LNCAP (cell line): ENCODE results near the gene LCN15.

ENCODE experiments used
- TF ChIP-seq, protein P1 (sequence below): fragments of 450-650 bp; IDR thresholded peaks from 2 replicates; pipeline ENCODE4 v1.5.1; 2017; ENCODE audit warnings: mild to moderate bottlenecking

The LCN15 gene

DNA sequence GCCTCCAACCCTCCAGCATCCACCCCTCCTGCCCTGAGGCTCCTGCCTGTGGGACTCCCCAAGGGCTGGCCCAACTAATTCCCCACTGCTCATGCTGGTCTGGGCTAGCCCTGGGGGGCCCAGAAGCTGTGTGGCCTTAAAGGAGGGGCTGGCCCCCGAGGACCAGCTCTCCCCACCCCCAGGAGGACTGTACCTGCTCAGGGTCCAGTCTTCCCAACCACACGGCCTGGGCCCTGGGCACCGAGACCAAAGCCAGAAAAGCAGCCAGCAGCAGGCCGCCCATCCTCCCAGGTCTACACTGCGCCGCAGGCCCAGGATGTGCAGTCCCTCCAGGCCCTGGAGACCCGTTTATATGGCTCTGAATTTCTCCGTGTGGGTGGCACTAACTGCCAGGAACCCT is 16.1 kb downstream of the LCN15 start, which contains the start of gene LCN6:
Gene LCN6 (minus strand): TSS at position 325 of the 400 bp plus-strand sequence. CDS start 42 bp downstream, at position 283.
- TF ChIP-seq, protein P1, sequence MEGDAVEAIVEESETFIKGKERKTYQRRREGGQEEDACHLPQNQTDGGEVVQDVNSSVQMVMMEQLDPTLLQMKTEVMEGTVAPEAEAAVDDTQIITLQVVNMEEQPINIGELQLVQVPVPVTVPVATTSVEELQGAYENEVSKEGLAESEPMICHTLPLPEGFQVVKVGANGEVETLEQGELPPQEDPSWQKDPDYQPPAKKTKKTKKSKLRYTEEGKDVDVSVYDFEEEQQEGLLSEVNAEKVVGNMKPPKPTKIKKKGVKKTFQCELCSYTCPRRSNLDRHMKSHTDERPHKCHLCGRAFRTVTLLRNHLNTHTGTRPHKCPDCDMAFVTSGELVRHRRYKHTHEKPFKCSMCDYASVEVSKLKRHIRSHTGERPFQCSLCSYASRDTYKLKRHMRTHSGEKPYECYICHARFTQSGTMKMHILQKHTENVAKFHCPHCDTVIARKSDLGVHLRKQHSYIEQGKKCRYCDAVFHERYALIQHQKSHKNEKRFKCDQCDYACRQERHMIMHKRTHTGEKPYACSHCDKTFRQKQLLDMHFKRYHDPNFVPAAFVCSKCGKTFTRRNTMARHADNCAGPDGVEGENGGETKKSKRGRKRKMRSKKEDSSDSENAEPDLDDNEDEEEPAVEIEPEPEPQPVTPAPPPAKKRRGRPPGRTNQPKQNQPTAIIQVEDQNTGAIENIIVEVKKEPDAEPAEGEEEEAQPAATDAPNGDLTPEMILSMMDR = no peak

DNA sequence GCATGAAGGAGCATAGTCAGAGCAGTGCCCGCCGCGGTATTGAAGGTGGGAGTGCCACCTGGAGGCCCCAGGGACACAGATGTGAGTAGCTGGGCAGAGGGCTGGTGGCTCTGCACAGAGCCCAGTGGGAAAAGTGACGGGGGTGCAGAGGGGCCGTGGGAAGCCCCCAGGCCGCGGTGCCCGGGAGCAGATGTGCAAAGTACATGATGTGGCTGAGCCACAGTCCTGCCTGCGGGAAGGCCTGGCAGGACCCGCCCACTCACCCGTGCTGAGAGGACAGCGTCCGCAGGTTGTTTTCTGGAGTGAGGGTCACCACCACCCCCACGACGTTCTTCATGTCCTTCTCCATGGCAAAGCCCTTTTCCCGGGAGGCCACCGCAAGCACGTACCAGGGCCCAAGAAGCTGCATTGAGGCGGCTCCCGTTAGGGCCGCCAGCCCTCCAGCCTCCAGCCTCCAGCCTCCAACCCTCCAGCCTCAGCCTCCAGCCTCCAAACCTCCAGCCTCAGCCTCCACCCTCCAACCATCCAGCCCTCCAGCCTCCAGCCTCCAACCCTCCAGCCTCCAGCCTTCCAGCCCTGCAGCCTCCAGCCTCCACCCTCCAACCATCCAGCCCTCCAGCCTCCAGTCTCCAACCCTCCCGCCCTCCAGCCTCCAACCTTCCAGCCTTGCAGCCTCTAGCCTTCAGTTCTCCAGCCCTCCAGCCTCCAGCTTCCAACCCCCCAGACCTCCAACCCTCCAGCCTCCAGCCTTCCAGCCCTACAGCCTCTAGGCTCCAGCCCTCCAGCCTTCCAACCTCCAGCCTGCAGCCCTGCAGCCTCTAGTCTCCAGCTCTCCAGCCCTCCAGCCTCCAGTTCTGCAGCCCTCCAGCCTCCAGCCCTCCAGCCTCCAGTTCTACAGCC is 16.9 kb downstream of the LCN15 start:
- TF ChIP-seq, protein P1 = no peak

DNA sequence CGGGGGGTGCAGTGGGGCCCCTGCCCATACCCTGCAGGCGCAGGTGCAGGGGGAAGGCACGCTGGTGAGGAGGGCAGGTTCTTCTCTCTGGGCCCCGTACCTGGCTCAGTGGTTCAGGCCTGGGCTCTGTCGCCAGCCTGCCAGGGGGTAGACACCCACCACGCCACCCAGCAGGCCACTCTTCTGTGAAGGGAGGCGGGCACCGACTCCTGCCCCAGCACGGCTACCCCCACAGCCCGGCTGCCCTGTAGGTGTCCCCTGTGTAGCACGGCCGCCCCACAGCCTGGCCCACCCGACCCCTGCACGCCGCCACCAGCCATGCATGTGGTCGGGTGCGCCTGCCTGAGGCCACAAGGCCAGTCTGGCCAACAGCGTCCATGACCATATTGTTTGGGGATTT is 17.7 kb downstream of the LCN15 start:
- TF ChIP-seq, protein P1 = no peak

DNA sequence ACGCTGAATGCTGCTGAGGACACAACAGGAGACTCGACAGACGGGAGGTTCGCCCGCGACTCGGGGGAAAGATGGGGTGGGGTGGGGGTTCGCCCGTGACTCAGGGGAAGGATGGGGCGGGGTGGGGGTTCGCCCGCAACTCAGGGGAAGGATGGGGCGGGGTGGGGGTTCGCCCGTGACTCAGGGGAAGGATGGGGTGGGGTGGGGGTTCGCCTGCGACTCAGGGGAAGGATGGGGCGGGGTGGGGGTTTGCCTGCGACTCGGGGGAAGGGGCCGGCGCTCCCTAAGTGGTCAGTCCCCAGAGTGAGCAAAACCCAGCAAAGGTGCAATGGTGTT is 18.2 kb downstream of the LCN15 start:
- TF ChIP-seq, protein P1 = no peak

DNA sequence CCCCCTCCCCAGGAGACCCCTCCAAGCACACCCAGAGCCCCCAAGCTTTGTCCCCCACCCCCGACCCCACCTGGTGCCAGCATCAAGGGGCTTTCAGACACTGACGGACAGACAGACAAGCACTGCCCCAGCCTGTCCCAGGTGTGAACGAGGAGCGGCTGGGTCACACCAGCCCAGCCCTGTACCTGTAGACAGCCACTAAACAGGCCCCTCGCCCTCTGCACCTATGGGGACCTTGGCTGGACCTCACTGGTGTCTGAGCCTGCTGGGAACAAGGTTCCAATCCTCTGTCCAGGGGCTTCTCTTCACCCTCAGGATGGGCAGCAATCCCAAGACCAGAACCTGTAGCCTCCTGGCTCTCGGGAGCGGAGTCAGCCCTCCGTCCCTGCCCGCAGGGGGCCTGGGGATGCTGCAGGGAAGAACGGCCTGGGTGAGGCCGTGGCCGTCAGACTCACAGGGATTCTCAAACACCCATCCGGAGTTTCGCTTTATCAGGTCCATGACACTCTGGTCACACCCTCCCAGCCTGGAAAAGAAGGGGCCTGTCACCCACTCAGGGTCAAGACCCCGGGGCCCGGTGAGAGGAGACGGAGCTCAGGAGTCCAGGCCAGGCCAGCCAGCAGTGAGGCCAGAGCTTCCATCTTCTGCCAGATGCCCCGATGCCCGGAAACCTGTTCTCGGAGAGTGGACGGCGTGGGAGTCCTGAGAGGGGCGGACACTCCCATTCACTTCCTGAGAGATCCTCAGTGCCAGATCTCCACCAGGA is 18.7 kb downstream of the LCN15 start:
- TF ChIP-seq, protein P1 = no peak

DNA sequence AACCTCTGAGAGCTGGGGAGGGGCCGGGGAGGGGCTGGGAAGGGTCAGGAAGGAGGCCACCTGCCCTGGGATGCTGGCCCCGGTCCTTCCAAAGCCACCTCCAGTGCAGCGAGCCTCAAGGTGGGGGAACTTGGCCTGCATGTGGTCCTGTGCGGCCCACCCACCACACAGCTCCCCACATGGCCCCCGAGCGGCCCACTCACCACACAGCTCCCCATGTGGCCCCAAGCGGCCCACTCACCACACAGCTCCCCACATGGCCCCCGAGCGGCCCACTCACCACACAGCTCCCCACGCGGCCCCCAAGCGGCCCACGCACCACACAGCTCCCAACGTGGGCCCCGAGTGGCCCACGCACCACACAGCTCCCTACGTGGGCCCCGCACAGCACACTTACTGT is 19.5 kb downstream of the LCN15 start:
- TF ChIP-seq, protein P1 = no peak

DNA sequence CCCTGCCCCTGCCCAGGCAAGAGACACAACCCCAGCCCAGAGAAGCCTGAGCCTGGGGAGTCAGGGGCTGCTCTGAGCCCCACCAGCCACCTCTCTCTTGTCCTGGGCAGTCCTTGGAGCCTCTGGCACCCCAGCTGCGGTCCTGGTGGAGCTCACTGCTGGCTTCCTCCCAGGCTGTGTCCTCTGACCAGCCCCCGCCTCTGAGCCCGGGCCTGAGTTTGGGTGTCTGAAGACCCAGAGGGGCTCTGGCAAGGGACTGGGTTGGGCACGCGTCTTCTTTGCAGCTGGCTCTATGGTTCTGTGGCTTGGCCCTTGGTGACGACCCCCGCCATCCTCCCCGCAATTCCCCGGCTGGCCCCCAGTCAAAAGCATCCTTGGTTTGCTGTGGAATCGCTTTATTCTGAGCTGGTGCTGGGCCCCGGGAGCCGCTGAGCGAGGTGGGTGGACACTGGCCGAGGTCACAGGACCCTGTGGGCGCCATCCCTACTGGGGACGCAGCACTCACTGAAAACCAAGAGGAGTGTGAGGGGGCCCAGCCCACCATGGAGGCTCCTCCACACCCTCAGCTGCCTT is 20.6 kb downstream of the LCN15 start:
- TF ChIP-seq, protein P1 = no peak
